ENCODE results near the gene VTI1A.

DNA sequence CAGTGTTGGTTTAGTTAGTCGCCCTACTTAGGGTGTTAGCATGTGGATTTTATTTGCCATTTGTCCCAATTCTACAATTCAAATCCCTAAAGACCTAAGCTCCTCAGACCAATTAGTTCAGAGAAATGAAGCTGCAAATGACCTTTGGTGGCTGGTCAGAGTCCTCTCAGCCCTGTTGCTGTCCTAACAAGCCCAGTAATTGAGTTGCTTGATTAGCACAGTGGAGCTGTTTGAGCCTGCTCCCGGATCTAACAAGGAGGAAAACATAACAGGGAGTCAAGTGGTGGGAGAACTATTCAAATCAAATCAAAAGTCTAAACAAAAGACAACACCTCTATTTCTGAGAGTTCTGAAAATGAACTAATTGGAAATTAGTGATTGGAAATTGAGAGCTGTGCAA lies 22.4 kb upstream of the VTI1A start:
- TF ChIP-seq, protein P1, sequence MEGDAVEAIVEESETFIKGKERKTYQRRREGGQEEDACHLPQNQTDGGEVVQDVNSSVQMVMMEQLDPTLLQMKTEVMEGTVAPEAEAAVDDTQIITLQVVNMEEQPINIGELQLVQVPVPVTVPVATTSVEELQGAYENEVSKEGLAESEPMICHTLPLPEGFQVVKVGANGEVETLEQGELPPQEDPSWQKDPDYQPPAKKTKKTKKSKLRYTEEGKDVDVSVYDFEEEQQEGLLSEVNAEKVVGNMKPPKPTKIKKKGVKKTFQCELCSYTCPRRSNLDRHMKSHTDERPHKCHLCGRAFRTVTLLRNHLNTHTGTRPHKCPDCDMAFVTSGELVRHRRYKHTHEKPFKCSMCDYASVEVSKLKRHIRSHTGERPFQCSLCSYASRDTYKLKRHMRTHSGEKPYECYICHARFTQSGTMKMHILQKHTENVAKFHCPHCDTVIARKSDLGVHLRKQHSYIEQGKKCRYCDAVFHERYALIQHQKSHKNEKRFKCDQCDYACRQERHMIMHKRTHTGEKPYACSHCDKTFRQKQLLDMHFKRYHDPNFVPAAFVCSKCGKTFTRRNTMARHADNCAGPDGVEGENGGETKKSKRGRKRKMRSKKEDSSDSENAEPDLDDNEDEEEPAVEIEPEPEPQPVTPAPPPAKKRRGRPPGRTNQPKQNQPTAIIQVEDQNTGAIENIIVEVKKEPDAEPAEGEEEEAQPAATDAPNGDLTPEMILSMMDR (IDR thresholded peaks at IDR 0.05; ENCODE audit: low read length) = no peak
- no peak for TF ChIP-seq EZH2phosphoT487 (IDR thresholded peaks at IDR 0.05; ENCODE audit: low read length)
